HEK293 (cell line): ENCODE results near the gene ZNF273.

Source experiments
- CTCF ChIA-PET: fragments of 350-600 bp; formaldehyde crosslinking; extraction: SDS; loops from one replicate; lab custom pipeline; 2021; ENCODE audit warnings: antibody characterized with exemption; lab: Yijun Ruan, JAX
- POLR2A ChIA-PET: fragments of 300-600 bp; formaldehyde crosslinking; extraction: SDS; loops from one replicate; lab custom pipeline; 2020; ENCODE audit warnings: antibody characterized with exemption, inconsistent platforms; lab: Yijun Ruan, JAX
- H3K27ac ChIP-seq: fragments of 200-500 bp; sonication (Bioruptor generic); 2 replicates; pipeline ENCODE4 v1.5.1; 2014; ENCODE audit warnings: low read depth, low read length, control low read depth, inconsistent platforms; ENCODE audit errors: extremely low read depth
- H3K36me3 ChIP-seq, 2 experiments: fragments of 200-500 bp in 1 of 2; sonication (Bioruptor generic) in 1 of 2; 1 replicate in 1 of 2; 2 replicates in 1 of 2; pipeline ENCODE4 v1.5.1; 2014 to 2017; ENCODE audit warnings: inconsistent platforms in 2 of 2, low read length in 2 of 2; ENCODE audit not compliant: control insufficient read depth in 2 of 2, insufficient read depth in 1 of 2
- H3K4me1 ChIP-seq: fragments of 200-500 bp; sonication (Bioruptor generic); 2 replicates; pipeline ENCODE4 v1.5.1; 2014; ENCODE audit warnings: mild to moderate bottlenecking, low read length, inconsistent platforms; ENCODE audit not compliant: control insufficient read depth, insufficient read depth
- H3K4me3 ChIP-seq: 2 replicates; pipeline ENCODE4 v1.5.1; 2011; ENCODE audit warnings: low read depth, mild to moderate bottlenecking, control low read depth, low read length, moderate library complexity
- H3K9me3 ChIP-seq: fragments of 200-500 bp; sonication (Bioruptor generic); 2 replicates; pipeline ENCODE4 v1.5.1; 2014; ENCODE audit warnings: low read depth, low read length, inconsistent platforms; ENCODE audit not compliant: control insufficient read depth, insufficient read depth
- HIC1 ChIP-seq: fragments of 450-650 bp; formaldehyde crosslinking; IDR thresholded peaks from 2 replicates; pipeline ENCODE4 v1.5.1; 2016; ENCODE audit warnings: missing biosample characterization, missing genetic modification characterization
- MZF1 ChIP-seq: fragments of 450-650 bp; formaldehyde crosslinking; IDR thresholded peaks from 2 replicates; pipeline ENCODE4 v1.5.1; 2017; ENCODE audit warnings: missing biosample characterization, missing genetic modification characterization, borderline replicate concordance
- OSR2 ChIP-seq: fragments of 450-650 bp; formaldehyde crosslinking; IDR thresholded peaks from 2 replicates; pipeline ENCODE4 v1.5.1; 2016; ENCODE audit warnings: missing biosample characterization, missing genetic modification characterization
- ZBTB10 ChIP-seq: fragments of 450-650 bp; formaldehyde crosslinking; IDR thresholded peaks from 2 replicates; pipeline ENCODE4 v1.5.1; 2016; ENCODE audit warnings: missing biosample characterization, missing genetic modification characterization
- ZBTB49 ChIP-seq: fragments of 450-650 bp; formaldehyde crosslinking; IDR thresholded peaks from 2 replicates; pipeline ENCODE4 v1.5.1; 2016; ENCODE audit warnings: missing biosample characterization, missing genetic modification characterization, low read depth
- ZIC2 ChIP-seq: fragments of 450-650 bp; formaldehyde crosslinking; IDR thresholded peaks from 2 replicates; pipeline ENCODE4 v1.5.1; 2016; ENCODE audit warnings: missing biosample characterization, missing genetic modification characterization
- ZNF184 ChIP-seq: fragments of 450-650 bp; IDR thresholded peaks from 2 replicates; pipeline ENCODE4 v1.5.1; 2018; ENCODE audit warnings: missing biosample characterization, mild to moderate bottlenecking, missing genetic modification characterization
- ZNF211 ChIP-seq: fragments of 450-650 bp; formaldehyde crosslinking; IDR thresholded peaks from 2 replicates; pipeline ENCODE4 v1.5.1; 2016; ENCODE audit warnings: low read depth, missing biosample characterization, missing genetic modification characterization
- ZNF221 ChIP-seq: fragments of 450-650 bp; formaldehyde crosslinking; IDR thresholded peaks from 2 replicates; pipeline ENCODE4 v1.5.1; 2017; ENCODE audit warnings: missing biosample characterization, missing genetic modification characterization, borderline replicate concordance
- ZNF23 ChIP-seq: fragments of 450-650 bp; formaldehyde crosslinking; IDR thresholded peaks from 2 replicates; pipeline ENCODE4 v1.5.1; 2016; ENCODE audit warnings: missing biosample characterization, missing genetic modification characterization, borderline replicate concordance
- ZNF394 ChIP-seq: fragments of 450-650 bp; formaldehyde crosslinking; IDR thresholded peaks from 2 replicates; pipeline ENCODE4 v1.5.1; 2016; ENCODE audit warnings: missing biosample characterization, missing genetic modification characterization, mild to moderate bottlenecking, moderate library complexity, borderline replicate concordance
- ZNF654 ChIP-seq: fragments of 450-650 bp; formaldehyde crosslinking; IDR thresholded peaks from 2 replicates; pipeline ENCODE4 v1.5.1; 2016; ENCODE audit warnings: low read depth, missing biosample characterization, missing genetic modification characterization
- ZNF704 ChIP-seq: fragments of 450-650 bp; formaldehyde crosslinking; IDR thresholded peaks from 2 replicates; pipeline ENCODE4 v1.5.1; 2016; ENCODE audit warnings: missing biosample characterization, missing genetic modification characterization
- ZNF76 ChIP-seq: fragments of 450-650 bp; formaldehyde crosslinking; IDR thresholded peaks from 2 replicates; pipeline ENCODE4; 2016; ENCODE audit warnings: low read depth, missing biosample characterization, missing genetic modification characterization, borderline replicate concordance
- ZNF792 ChIP-seq: fragments of 450-650 bp; formaldehyde crosslinking; IDR thresholded peaks from 2 replicates; pipeline ENCODE4 v1.5.1; 2016; ENCODE audit warnings: missing biosample characterization, missing genetic modification characterization
- ZSCAN5A ChIP-seq: fragments of 450-650 bp; formaldehyde crosslinking; IDR thresholded peaks from 2 replicates; pipeline ENCODE4 v1.5.1; 2016; ENCODE audit warnings: missing biosample characterization, missing genetic modification characterization

The ZNF273 gene

GRCh38 chr7:64892666-64893309 lies 10.3 kb upstream of the ZNF273 start:
- Histone ChIP-seq H3K4me1 (no peaks in the 10 kb centered on the region), H3K4me3 (no peak overlapping the region), H3K36me3 (no peaks in the 10 kb centered on the region), H3K9me3 (no peaks in the 10 kb centered on the region), H3K27ac (no peak overlapping the region)
- CTCF ChIA-PET, result no interaction called here
- POLR2A ChIA-PET, result no interaction called here
- TF ChIP-seq ZNF394 (tag by site-specific recombination) (no peak), ZSCAN5A (no peak), ZNF211 (no peak), ZNF704 (no peak), ZBTB49 (no peak), ZNF792 (tag by site-specific recombination) (no peak), ZNF221 (tag by site-specific recombination) (no peak), MZF1 (tag by site-specific recombination) (no peak), ZNF23 (tag by site-specific recombination) (no peak), ZNF76 (no peak), OSR2 (tag by site-specific recombination) (no peak), HIC1 (no peak), ZNF654 (tag by site-specific recombination) (no peak), ZNF184 (tag by site-specific recombination) (no peak), ZIC2 (tag by site-specific recombination) (no peak), ZBTB10 (tag by site-specific recombination) (no peak)
